ENCODE data around the gene DPRX.
"Not testable (repeated sequence)": the region's sequence is repeated elsewhere in the genome, so short reads cannot be mapped to it uniquely, and the experiment has no call there.

DPRX gene

DNA sequence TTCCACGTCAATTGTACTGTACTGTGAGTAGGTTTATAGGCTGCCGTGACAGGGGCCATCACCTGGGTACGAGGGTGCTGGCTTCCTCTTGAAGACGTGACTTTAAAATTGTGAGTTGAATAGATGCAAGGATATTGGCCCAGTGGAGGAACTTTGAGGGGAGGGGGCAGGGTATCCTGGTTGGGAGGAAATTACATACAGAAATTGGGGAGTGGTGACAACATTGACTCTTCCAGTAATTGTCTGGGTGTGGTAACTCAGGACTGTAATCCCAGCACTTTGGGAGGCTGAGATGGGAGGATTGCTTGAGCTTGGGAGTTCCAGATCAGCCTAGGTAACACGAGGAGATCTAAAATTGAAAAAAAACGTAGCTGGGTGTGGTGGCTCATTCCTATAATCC lies 30.4 kb downstream of the DPRX start:
- no peak overlapping the region for H3K27ac ChIP-seq (ENCODE audit: low read length)

DNA sequence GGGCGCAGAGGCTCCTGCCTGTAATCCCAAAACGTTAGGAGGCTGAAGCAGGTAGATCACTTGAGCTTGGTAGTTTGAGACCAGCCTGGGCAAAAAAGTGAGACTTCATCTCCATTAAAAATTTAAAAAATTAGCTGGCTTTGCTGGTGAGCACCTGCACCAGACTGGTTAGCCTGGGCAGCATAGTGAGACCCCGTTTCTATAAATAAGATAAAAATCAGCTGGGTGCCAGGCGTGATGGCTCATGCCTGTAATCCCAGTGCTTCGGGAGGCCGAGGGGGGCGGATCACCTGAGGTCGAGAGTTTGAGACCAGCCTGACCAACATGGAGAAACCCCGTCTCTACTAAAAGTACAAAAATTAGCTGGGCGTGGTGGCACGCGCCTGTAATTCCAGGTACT lies 32.4 kb downstream of the DPRX start:
- Histone ChIP-seq H3K9ac (ENCODE audit: low read length) (no peak overlapping the region), H3K27ac (ENCODE audit: low read length) (no peak overlapping the region), H3K27me3 (replicated peaks; ENCODE audit: insufficient read depth, low read length) (no peaks in the 10 kb centered on the region), H3F3A (ENCODE audit: insufficient read depth, low read length) (no peaks in the 10 kb centered on the region), H3K36me3 (replicated peaks; ENCODE audit: insufficient read depth, low read length) (no peaks in the 10 kb centered on the region), H3K79me2 (ENCODE audit: low read length) (no peaks in the 10 kb centered on the region), H4K20me1 (ENCODE audit: insufficient read depth, low read length) (no peaks in the 10 kb centered on the region), H3K9me2 (replicated peaks; ENCODE audit: insufficient read depth, low read length) (no peaks in the 10 kb centered on the region), H3K9me3 (replicated peaks; ENCODE audit: insufficient read depth, low read length) (no peaks in the 10 kb centered on the region), H2AFZ (ENCODE audit: low read length) (no peak overlapping the region), H3K4me3 (ENCODE audit: low read length) (no peak overlapping the region), H3K4me1 (ENCODE audit: low read length) (no peaks in the 10 kb centered on the region), H3K4me2 (ENCODE audit: low read depth, low read length) (no peak overlapping the region)
- DNase-seq, result no peak
- no peak for TF ChIP-seq CTCF (IDR thresholded peaks at IDR 0.05; ENCODE audit: low read length)
- TF ChIP-seq EZH2 (optimal IDR thresholded peaks at IDR 0.05; ENCODE audit: low read depth, low read length), result no peak
- TF ChIP-seq EZH2phosphoT487 (IDR thresholded peaks at IDR 0.05; ENCODE audit: low read length), result no peak

More for the DNA sequence above, 30.4 kb downstream of the DPRX start:
- no peaks in the 10 kb centered on the region for H3K9me2 ChIP-seq (replicated peaks; ENCODE audit: insufficient read depth, low read length)
- TF ChIP-seq EZH2phosphoT487 (IDR thresholded peaks at IDR 0.05; ENCODE audit: low read length), result no peak
- no peak for TF ChIP-seq EZH2 (optimal IDR thresholded peaks at IDR 0.05; ENCODE audit: low read depth, low read length)
- TF ChIP-seq CTCF (IDR thresholded peaks at IDR 0.05; ENCODE audit: low read length), result no peak
- H3K79me2 ChIP-seq (ENCODE audit: low read length), result no peaks in the 10 kb centered on the region
- H3K36me3 ChIP-seq (replicated peaks; ENCODE audit: insufficient read depth, low read length), result no peaks in the 10 kb centered on the region
- H3K4me3 ChIP-seq (ENCODE audit: low read length), result no peak overlapping the region
- no peaks in the 10 kb centered on the region for H3K4me1 ChIP-seq (ENCODE audit: low read length)
- no peaks in the 10 kb centered on the region for H4K20me1 ChIP-seq (ENCODE audit: insufficient read depth, low read length)
- no peak for DNase-seq
- no peaks in the 10 kb centered on the region for H3K9me3 ChIP-seq (replicated peaks; ENCODE audit: insufficient read depth, low read length)
- no peak overlapping the region for H2AFZ ChIP-seq (ENCODE audit: low read length)
- no peak overlapping the region for H3K4me2 ChIP-seq (ENCODE audit: low read depth, low read length)
- H3K9ac ChIP-seq (ENCODE audit: low read length), result no peak overlapping the region
- no peaks in the 10 kb centered on the region for H3K27me3 ChIP-seq (replicated peaks; ENCODE audit: insufficient read depth, low read length)
- H3F3A ChIP-seq (ENCODE audit: insufficient read depth, low read length), result no peaks in the 10 kb centered on the region

GRCh38 chr19:53664760-53665159 lies 33.0 kb downstream of the DPRX start:
- no peaks in the 10 kb centered on the region for H3F3A ChIP-seq (ENCODE audit: insufficient read depth, low read length)

DNA sequence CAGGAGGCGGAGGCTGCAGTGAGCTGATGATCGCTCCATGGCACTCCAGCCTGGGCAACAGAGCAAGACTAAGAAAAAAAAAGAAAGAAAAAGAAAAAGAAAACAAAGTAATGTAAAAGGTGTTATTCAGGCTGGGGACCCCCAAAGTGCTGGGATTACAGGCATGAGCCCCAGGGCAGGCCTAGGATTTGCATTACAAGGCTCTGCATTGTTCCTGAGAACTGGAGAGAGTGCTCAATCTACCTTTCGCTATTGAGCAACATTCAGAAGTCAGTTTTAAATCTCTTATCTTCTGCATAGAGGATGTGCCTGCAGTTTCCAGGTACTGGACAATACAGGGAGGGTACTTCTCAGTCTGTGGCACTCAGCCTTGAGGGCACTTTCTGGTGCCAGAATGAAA lies 34.5 kb downstream of the DPRX start:
- not testable (repeated sequence) for H3K9me3 ChIP-seq (replicated peaks; ENCODE audit: insufficient read depth, low read length); H3K9me2 ChIP-seq (replicated peaks; ENCODE audit: insufficient read depth, low read length); H4K20me1 ChIP-seq (ENCODE audit: insufficient read depth, low read length); H3K9ac ChIP-seq (ENCODE audit: low read length); H3K4me2 ChIP-seq (ENCODE audit: low read depth, low read length); H3F3A ChIP-seq (ENCODE audit: insufficient read depth, low read length); H3K79me2 ChIP-seq (ENCODE audit: low read length); DNase-seq; H3K4me3 ChIP-seq (ENCODE audit: low read length); H2AFZ ChIP-seq (ENCODE audit: low read length); H3K27ac ChIP-seq (ENCODE audit: low read length); H3K4me1 ChIP-seq (ENCODE audit: low read length); H3K36me3 ChIP-seq (replicated peaks; ENCODE audit: insufficient read depth, low read length); H3K27me3 ChIP-seq (replicated peaks; ENCODE audit: insufficient read depth, low read length)

More at GRCh38 chr19:53664760-53665159, 33.0 kb downstream of the DPRX start:
- Histone ChIP-seq H3K4me1 (ENCODE audit: low read length) (no peaks in the 10 kb centered on the region), H3K9ac (ENCODE audit: low read length) (no peak overlapping the region), H4K20me1 (ENCODE audit: insufficient read depth, low read length) (no peaks in the 10 kb centered on the region), H3K27me3 (replicated peaks; ENCODE audit: insufficient read depth, low read length) (no peaks in the 10 kb centered on the region), H3K36me3 (replicated peaks; ENCODE audit: insufficient read depth, low read length) (no peaks in the 10 kb centered on the region), H3K9me3 (replicated peaks; ENCODE audit: insufficient read depth, low read length) (no peaks in the 10 kb centered on the region), H3K79me2 (ENCODE audit: low read length) (no peaks in the 10 kb centered on the region), H3K4me3 (ENCODE audit: low read length) (no peak overlapping the region), H3K4me2 (ENCODE audit: low read depth, low read length) (no peak overlapping the region), H3K9me2 (replicated peaks; ENCODE audit: insufficient read depth, low read length) (no peaks in the 10 kb centered on the region), H3K27ac (ENCODE audit: low read length) (no peak overlapping the region), H2AFZ (ENCODE audit: low read length) (no peak overlapping the region)
- DNase-seq, result no peak
- TF ChIP-seq CTCF (IDR thresholded peaks at IDR 0.05; ENCODE audit: low read length) (no peak), EZH2phosphoT487 (IDR thresholded peaks at IDR 0.05; ENCODE audit: low read length) (no peak), EZH2 (optimal IDR thresholded peaks at IDR 0.05; ENCODE audit: low read depth, low read length) (no peak)

- not testable (repeated sequence) for H3K4me2 ChIP-seq (ENCODE audit: low read depth, low read length); H3K27ac ChIP-seq (ENCODE audit: low read length); DNase-seq
Observed at GRCh38 chr19:53668804-53669203, 37.0 kb downstream of the DPRX start.

More at GRCh38 chr19:53668804-53669203, 37.0 kb downstream of the DPRX start:
- H3K36me3 ChIP-seq (replicated peaks; ENCODE audit: insufficient read depth, low read length); H4K20me1 ChIP-seq (ENCODE audit: insufficient read depth, low read length); H2AFZ ChIP-seq (ENCODE audit: low read length); H3K79me2 ChIP-seq (ENCODE audit: low read length); H3K9me2 ChIP-seq (replicated peaks; ENCODE audit: insufficient read depth, low read length); H3K9ac ChIP-seq (ENCODE audit: low read length); H3K9me3 ChIP-seq (replicated peaks; ENCODE audit: insufficient read depth, low read length); H3K27me3 ChIP-seq (replicated peaks; ENCODE audit: insufficient read depth, low read length); H3K4me1 ChIP-seq (ENCODE audit: low read length); H3K4me3 ChIP-seq (ENCODE audit: low read length); H3F3A ChIP-seq (ENCODE audit: insufficient read depth, low read length): not testable (repeated sequence)
